Activated CD8-positive, alpha-beta T cell treated with anti-CD3 and anti-CD28 coated beads for 36 hours (primary cell): ENCODE data around the gene HOPX. TPM values are rescaled to one million over a fixed set of nuclear protein-coding genes. Genes with fewer than 3 reads are reported as not detected.
A peak's percentile ranks its signal among the peaks of the same experiment; 100 is the strongest.
"Not testable (repeated sequence)": the region's sequence is repeated elsewhere in the genome, so short reads cannot be mapped to it uniquely, and the experiment has no call there.

Experiments used
- ATAC-seq: fragments of 200-7000 bp; cut with Tn5 transposase; one replicate; pipeline ENCODE4 v1.10.0; 2021; ENCODE audit warnings: mild to moderate bottlenecking, moderate library complexity
- CTCF ChIA-PET: fragments of 350-600 bp; sonication (Branson Sonifier 250); formaldehyde crosslinking; loops from one replicate; lab custom pipeline; 2021; ENCODE audit warnings: antibody characterized with exemption; lab: Charles Lee
- POLR2A ChIA-PET: fragments of 350-600 bp; sonication (Branson Sonifier 250); formaldehyde crosslinking; loops from one replicate; lab custom pipeline; 2021; ENCODE audit warnings: antibody characterized with exemption; lab: Charles Lee
- DNase-seq: peaks from one replicate; pipeline ENCODE4 v3.0.0-alpha.2; 2020
- H3K27ac Mint-ChIP-seq: one replicate; pipeline ENCODE4 v1.8.0; 2021; ENCODE audit warnings: mild to moderate bottlenecking, mixed read lengths
- H3K27me3 Mint-ChIP-seq: one replicate; pipeline ENCODE4 v1.8.0; 2021; ENCODE audit warnings: mixed read lengths
- H3K36me3 Mint-ChIP-seq: one replicate; pipeline ENCODE4 v1.8.0; 2021; ENCODE audit warnings: low read depth, mixed read lengths
- H3K4me1 Mint-ChIP-seq: one replicate; pipeline ENCODE4 v1.8.0; 2021; ENCODE audit warnings: low read depth, mixed read lengths
- H3K4me3 Mint-ChIP-seq: one replicate; pipeline ENCODE4 v1.8.0; 2021; ENCODE audit warnings: mild to moderate bottlenecking, moderate library complexity, mixed read lengths
- H3K9me3 Mint-ChIP-seq: one replicate; pipeline ENCODE4 v1.8.0; 2021; ENCODE audit warnings: mixed read lengths
- CTCF ChIP-seq: fragments of 200-600 bp; IDR thresholded peaks from one replicate; pipeline ENCODE4 v1.8.0; 2022; ENCODE audit warnings: antibody characterized with exemption, mild to moderate bottlenecking
- intact Hi-C: fragments of 100-400 bp; cut with micrococcal nuclease; formaldehyde crosslinking; loops from one replicate; pipeline ENCODE4 v1.10.0; 2022
- total RNA-seq, 2 experiments: library from RNA; stranded (reverse); gene quantifications; one replicate each; pipeline ENCODE4 v1.2.3, GENCODE V29; 2021

The HOPX gene
- total RNA-seq: 10 to 100 TPM; 55.8 to 58.7 TPM

- Mint-ChIP-seq H3K4me3 (no peak within 1 kb of the TSS), H3K27ac (peak within 1 kb of the TSS; percentile 47), H3K36me3 (no peaks in the 10 kb centered on the region), H3K9me3 (no peaks in the 10 kb centered on the region), H3K27me3 (peaks cover 18% of the 10 kb centered on the region), H3K4me1 (peaks cover 25% of the 10 kb centered on the region)
- POLR2A ChIA-PET: interaction anchor here (0.7 to 1.1 kb wide), 5 partner anchors 7 to 120 kb away, joined by 3 to 4 read pairs (median 3); no protein-coding TSS in a partner anchor
- peak; percentile 90 for DNase-seq
- no peak for TF ChIP-seq CTCF
- intact Hi-C loops: loop anchor here (10.0 kb wide), 1 partner anchor 113 kb away; no protein-coding TSS in a partner anchor
- CTCF ChIA-PET: interaction anchor here (1.0 to 2.3 kb wide), 6 partner anchors 10 to 117 kb away, joined by 3 to 8 read pairs (median 4); no protein-coding TSS in a partner anchor
- peak; percentile 91 for ATAC-seq
Observed at GRCh38 chr4:56681158-56681852, at the start of gene HOPX. TSS of gene HOPX (minus strand) at chr4:56681296. CDS start at chr4:56657816, 23,480 bp downstream.

- Mint-ChIP-seq H3K4me3 (no peak overlapping the region), H3K27me3 (no peaks in the 10 kb centered on the region), H3K4me1 (no peaks in the 10 kb centered on the region), H3K9me3 (no peaks in the 10 kb centered on the region), H3K27ac (no peak overlapping the region), H3K36me3 (no peaks in the 10 kb centered on the region)
- no peak for ATAC-seq
- intact Hi-C loops: no loop called here
- CTCF ChIA-PET: no interaction called here
- DNase-seq: peak; percentile 14
- POLR2A ChIA-PET: interaction anchor here (0.6 kb wide), 1 partner anchor 62 kb away, joined by 4 read pairs; no protein-coding TSS in a partner anchor
- TF ChIP-seq CTCF: no peak
Observed at GRCh38 chr4:56730097-56730496, 49.0 kb upstream of the HOPX start.

- ATAC-seq (no peak), DNase-seq (no peak)
- Mint-ChIP-seq H3K27ac (no peak overlapping the region), H3K4me1 (peaks cover 3% of the 10 kb centered on the region), H3K27me3 (no peaks in the 10 kb centered on the region), H3K36me3 (no peaks in the 10 kb centered on the region), H3K9me3 (no peaks in the 10 kb centered on the region), H3K4me3 (no peak overlapping the region)
- POLR2A ChIA-PET: no interaction called here
- TF ChIP-seq CTCF: no peak
- intact Hi-C loops: no loop called here
- CTCF ChIA-PET: interaction anchor here (2.2 kb wide), 1 partner anchor 108 kb away, joined by 6 read pairs; no protein-coding TSS in a partner anchor
Observed at GRCh38 chr4:56728512-56728911, 47.4 kb upstream of the HOPX start.

- intact Hi-C loops: no loop called here
- Mint-ChIP-seq H3K27me3 (no peaks in the 10 kb centered on the region), H3K9me3 (no peaks in the 10 kb centered on the region), H3K36me3 (no peaks in the 10 kb centered on the region), H3K27ac (no peak overlapping the region), H3K4me1 (peaks cover 13% of the 10 kb centered on the region), H3K4me3 (no peak overlapping the region)
- no peak for ATAC-seq
- CTCF ChIA-PET: interaction anchor here (2.2 kb wide), 1 partner anchor 109 kb away, joined by 6 read pairs; no protein-coding TSS in a partner anchor
- POLR2A ChIA-PET: no interaction called here
- no peak for TF ChIP-seq CTCF
- no peak for DNase-seq
Observed at GRCh38 chr4:56727150-56727549, 46.1 kb upstream of the HOPX start.

- DNase-seq, H3K27me3 Mint-ChIP-seq, intact Hi-C loops, H3K9me3 Mint-ChIP-seq, H3K36me3 Mint-ChIP-seq, H3K27ac Mint-ChIP-seq, ATAC-seq, H3K4me3 Mint-ChIP-seq, POLR2A ChIA-PET: not testable (repeated sequence)
- CTCF ChIA-PET: interaction anchor here (2.2 kb wide), 1 partner anchor 110 kb away, joined by 6 read pairs; no protein-coding TSS in a partner anchor
- peaks cover 13% of the 10 kb centered on the region for H3K4me1 Mint-ChIP-seq
Observed at GRCh38 chr4:56726593-56726992, 45.5 kb upstream of the HOPX start.
